HEK293T (cell line): ENCODE measurements around the gene EFR3B.

Experiments used
- BHLHE40 ChIP-seq: fragments of 450-650 bp; IDR thresholded peaks from 2 replicates; pipeline ENCODE4 v1.6.1; 2016; ENCODE audit warnings: mild to moderate bottlenecking, moderate library complexity, borderline replicate concordance
- ELF4 ChIP-seq: fragments of 450-650 bp; IDR thresholded peaks from 2 replicates; pipeline ENCODE4 v1.6.1; 2017; ENCODE audit warnings: antibody characterized with exemption
- FOXA1 ChIP-seq: fragments of 450-650 bp; IDR thresholded peaks from 2 replicates; pipeline ENCODE4 v1.6.1; 2016; ENCODE audit warnings: mild to moderate bottlenecking
- FOXK2 ChIP-seq: fragments of 450-650 bp; IDR thresholded peaks from 2 replicates; pipeline ENCODE4 v1.6.1; 2016; ENCODE audit warnings: mild to moderate bottlenecking
- FOXM1 ChIP-seq: fragments of 450-650 bp; IDR thresholded peaks from 2 replicates; pipeline ENCODE4 v1.6.1; 2017; ENCODE audit warnings: mild to moderate bottlenecking, borderline replicate concordance
- HDGF ChIP-seq: fragments of 450-650 bp; IDR thresholded peaks from 2 replicates; pipeline ENCODE4 v1.6.1; 2017; ENCODE audit warnings: antibody characterized with exemption, borderline replicate concordance
- L3MBTL2 ChIP-seq: fragments of 450-650 bp; conservative IDR thresholded peaks from 2 replicates; pipeline ENCODE4 v1.6.1; 2016; ENCODE audit warnings: mild to moderate bottlenecking
- LEF1 ChIP-seq: fragments of 450-650 bp; IDR thresholded peaks from 2 replicates; pipeline ENCODE4 v1.6.1; 2017; ENCODE audit warnings: mild to moderate bottlenecking, borderline replicate concordance
- SP1 ChIP-seq: fragments of 450-650 bp; IDR thresholded peaks from 2 replicates; pipeline ENCODE4 v1.6.1; 2017
- SUZ12 ChIP-seq: fragments of 450-650 bp; IDR thresholded peaks from 2 replicates; pipeline ENCODE4 v1.6.1; 2016; ENCODE audit warnings: mild to moderate bottlenecking
- ZNF384 ChIP-seq: fragments of 450-650 bp; IDR thresholded peaks from 2 replicates; pipeline ENCODE4 v1.6.1; 2016

- TF ChIP-seq FOXK2 (no peak), ELF4 (no peak), L3MBTL2 (no peak), LEF1 (no peak), ZNF384 (no peak), SUZ12 (no peak), SP1 (no peak), FOXM1 (no peak), HDGF (no peak), FOXA1 (no peak), BHLHE40 (no peak)
These were observed 3.1 kb downstream of the EFR3B start for GRCh38 chr2:25044990-25045389.
